IMR-90 (cell line): ENCODE data around the gene TTC3. TPM values are rescaled to one million over a fixed set of nuclear protein-coding genes. Genes with fewer than 3 reads are reported as not detected.

Source experiments
- ATAC-seq: fragments of 200-7000 bp; cut with Tn5 transposase; 2 replicates; pipeline ENCODE4 v1.9.1; 2020; ENCODE audit warnings: low read depth, mild to moderate bottlenecking, moderate library complexity
- BruUV-seq: library from RNA; stranded (reverse); fragments of 400-500 nt; replicated peaks from 2 replicates; lab custom pipeline; 2021; lab: Mats Ljungman, UMichigan
- CTCF ChIA-PET: fragments of 300-600 bp; formaldehyde crosslinking; extraction: SDS; loops from one replicate; lab custom pipeline; 2021; ENCODE audit warnings: antibody characterized with exemption; lab: Yijun Ruan, JAX
- POLR2A ChIA-PET: fragments of 300-600 bp; sonication (Branson Sonifier 250); formaldehyde crosslinking; loops from one replicate; lab custom pipeline; 2022; ENCODE audit warnings: antibody characterized with exemption; ENCODE audit not compliant: unreplicated experiment; lab: Charles Lee
- DNase-seq: peaks from one replicate; pipeline ENCODE4 v3.0.0; 2013
- H2AFZ ChIP-seq: replicated peaks from 2 replicates; pipeline ENCODE3; 2013; ENCODE audit warnings: low read length, mild to moderate bottlenecking; ENCODE audit not compliant: poor library complexity
- H2AK5ac ChIP-seq: 2 replicates; pipeline ENCODE4 v1.6.1; 2013; ENCODE audit warnings: low read depth, low read length, inconsistent platforms
- H2AK9ac ChIP-seq: replicated peaks from 2 replicates; pipeline ENCODE3; 2013; ENCODE audit warnings: mild to moderate bottlenecking, low read depth, low read length, moderate library complexity; ENCODE audit not compliant: poor library complexity
- H2BK120ac ChIP-seq: 2 replicates; pipeline ENCODE4 v1.6.1; 2013; ENCODE audit warnings: low read depth, low read length, inconsistent platforms
- H2BK15ac ChIP-seq: 3 replicates; pipeline ENCODE4 v1.6.1; 2013; ENCODE audit warnings: low read depth, low read length, inconsistent platforms
- H2BK20ac ChIP-seq: 2 replicates; pipeline ENCODE4 v1.6.1; 2013; ENCODE audit warnings: low read depth, mild to moderate bottlenecking, inconsistent platforms, low read length, moderate library complexity
- H2BK5ac ChIP-seq: 2 replicates; pipeline ENCODE4 v1.6.1; 2013; ENCODE audit warnings: mild to moderate bottlenecking, low read depth, low read length, inconsistent platforms; ENCODE audit not compliant: poor library complexity, severe bottlenecking
- H3K14ac ChIP-seq: replicated peaks from 2 replicates; pipeline ENCODE4 v1.6.1; 2013; ENCODE audit warnings: low read depth, low read length, inconsistent platforms
- H3K18ac ChIP-seq: 2 replicates; pipeline ENCODE4 v1.6.1; 2013; ENCODE audit warnings: low read depth, low read length, control low read depth
- H3K23ac ChIP-seq: 2 replicates; pipeline ENCODE4 v1.6.1; 2013; ENCODE audit warnings: low read depth, low read length, inconsistent platforms
- H3K27ac ChIP-seq: 2 replicates; pipeline ENCODE4 v1.5.1; 2013; ENCODE audit warnings: mild to moderate bottlenecking, control low read depth, low read length; ENCODE audit not compliant: insufficient read depth
- H3K27me3 ChIP-seq: 2 replicates; pipeline ENCODE4 v1.6.1; 2013; ENCODE audit warnings: low read length; ENCODE audit not compliant: control insufficient read depth, insufficient read depth
- H3K36me3 ChIP-seq: 2 replicates; pipeline ENCODE4 v1.6.1; 2013; ENCODE audit warnings: low read length, mixed read lengths; ENCODE audit not compliant: control insufficient read depth, insufficient read depth
- H3K4ac ChIP-seq: 2 replicates; pipeline ENCODE4 v1.6.1; 2013; ENCODE audit warnings: low read depth, low read length, inconsistent platforms
- H3K4me1 ChIP-seq: 2 replicates; pipeline ENCODE4 v1.6.1; 2013; ENCODE audit warnings: low read length, mixed read lengths; ENCODE audit not compliant: control insufficient read depth, insufficient read depth
- H3K4me2 ChIP-seq: 2 replicates; pipeline ENCODE4 v1.6.1; 2013; ENCODE audit warnings: low read depth, mild to moderate bottlenecking, control low read depth, low read length, moderate library complexity
- H3K4me3 ChIP-seq: 2 replicates; pipeline ENCODE4 v1.5.1; 2013; ENCODE audit warnings: low read depth, mild to moderate bottlenecking, control low read depth, low read length, moderate library complexity; ENCODE audit not compliant: insufficient read depth
- H3K56ac ChIP-seq: 2 replicates; pipeline ENCODE4 v1.6.1; 2013; ENCODE audit warnings: low read length, inconsistent platforms; ENCODE audit not compliant: insufficient read depth; ENCODE audit errors: extremely low read depth
- H3K79me1 ChIP-seq, 2 experiments: 2 replicates each; pipeline ENCODE4 v1.6.1; 2013; ENCODE audit warnings: low read length in 2 of 2, inconsistent platforms in 1 of 2, low read depth in 1 of 2
- H3K9ac ChIP-seq: 2 replicates; pipeline ENCODE4 v1.6.1; 2013; ENCODE audit warnings: low read depth, low read length, control low read depth
- H3K9me1 ChIP-seq: 2 replicates; pipeline ENCODE4 v1.6.1; 2013; ENCODE audit warnings: low read length, inconsistent platforms; ENCODE audit not compliant: insufficient read depth
- H3K9me3 ChIP-seq: 2 replicates; pipeline ENCODE4 v1.6.1; 2013; ENCODE audit warnings: low read length; ENCODE audit not compliant: control insufficient read depth, insufficient read depth
- H4K20me1 ChIP-seq: 2 replicates; pipeline ENCODE4 v1.6.1; 2013; ENCODE audit warnings: low read length, inconsistent platforms; ENCODE audit not compliant: insufficient read depth
- H4K5ac ChIP-seq: 2 replicates; pipeline ENCODE4 v1.6.1; 2013; ENCODE audit warnings: mild to moderate bottlenecking, low read depth, low read length, control low read depth
- H4K8ac ChIP-seq, 2 experiments: 2 replicates each; pipeline ENCODE4 v1.6.1; 2013; ENCODE audit warnings: low read depth in 2 of 2, low read length in 2 of 2, control low read depth in 1 of 2, inconsistent platforms in 1 of 2
- H4K91ac ChIP-seq: 2 replicates; pipeline ENCODE4 v1.6.1; 2013; ENCODE audit warnings: low read depth, low read length, inconsistent platforms; ENCODE audit not compliant: insufficient read depth
- MXI1 ChIP-seq: IDR thresholded peaks from 2 replicates; pipeline ENCODE4 v1.6.1; 2012; ENCODE audit warnings: low read depth, mild to moderate bottlenecking, low read length, moderate library complexity, borderline replicate concordance
- RFX5 ChIP-seq: IDR thresholded peaks from 2 replicates; pipeline ENCODE4 v1.8.0; 2012; ENCODE audit warnings: low read depth, mild to moderate bottlenecking, low read length, moderate library complexity
- WGBS, 2 experiments: methylation state at CpG; one replicate each; pipeline versions ENCODE4 v1.1.5 to v1.1.7; 2013; ENCODE audit warnings: missing lambda C conversion rate in 2 of 2; ENCODE audit not compliant: insufficient read length in 1 of 2; ENCODE audit errors: extremely low coverage in 2 of 2; 5-methylcytosine and 5-hydroxymethylcytosine counted together
- dilution Hi-C: fragments of 300-500 bp; cut with HindIII; formaldehyde crosslinking; loops from one replicate; pipeline ENCODE4 v1.14.3; 2018; ENCODE audit warnings: low sequenced_read_pairs; ENCODE audit not compliant: unreplicated experiment
- in situ Hi-C: fragments of 300-500 bp; cut with MboI; formaldehyde crosslinking; loops from 3 replicates; pipeline ENCODE4 v1.14.3; 2019; ENCODE audit warnings: low sequenced_read_pairs, inconsistent platforms, mixed read lengths
- intact Hi-C: fragments of 100-400 bp; cut with micrococcal nuclease; formaldehyde crosslinking; loops from 2 replicates; pipeline ENCODE4 v1.10.0; 2022
- polyA plus RNA-seq, 3 experiments: library from polyadenylated mRNA; depleted of rRNA; stranded (reverse); fragments of >200 nt; gene quantifications; 2 replicates each; pipeline ENCODE4 v1.2.3, GENCODE V29; 2012; ENCODE audit warnings: low replicate concordance in 1 of 3
- total RNA-seq: library from RNA; depleted of rRNA; stranded (reverse); fragments of >200 nt; gene quantifications from 2 replicates; pipeline ENCODE4 v1.2.3, GENCODE V29; 2012

The TTC3 gene
- total and polyA plus RNA-seq, 2 of the 4 experiments (the other 2 are of a cell fraction): 96.7 to 293 TPM

DNA sequence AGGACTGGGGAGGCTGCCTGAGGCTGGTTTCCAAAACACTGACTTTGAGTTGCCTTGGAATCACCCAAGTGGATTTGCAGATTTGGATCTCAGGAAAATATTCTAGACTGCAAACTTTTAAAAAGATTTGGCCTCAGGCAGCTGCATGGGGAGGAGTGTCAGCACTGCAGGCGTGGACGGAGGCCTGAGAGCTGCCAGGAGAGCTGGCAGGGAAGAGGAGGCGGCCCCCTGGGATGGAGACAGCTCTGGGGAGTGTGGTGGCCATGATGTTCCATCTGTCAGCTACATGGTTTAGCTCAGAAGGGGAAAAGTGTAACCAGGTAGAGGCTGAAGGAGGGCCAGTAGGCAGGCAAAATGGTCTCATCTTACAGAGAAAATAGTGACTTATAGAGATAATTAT, 122.0 kb downstream of the TTC3 start:
- Histone ChIP-seq H3K56ac (no peak overlapping the region), H2BK20ac (no peak overlapping the region), H3K4me2 (no peak overlapping the region), H3K36me3 (peaks cover 49% of the 10 kb centered on the region), H3K18ac (no peak overlapping the region), H2BK120ac (no peak overlapping the region), H3K79me1 (peaks cover 17 to 37% of the 10 kb centered on the region in 2 experiments), H3K9me1 (peaks cover 14% of the 10 kb centered on the region), H3K4me3 (no peak overlapping the region), H2AFZ (no peak overlapping the region), H3K4me1 (peaks cover 7% of the 10 kb centered on the region), H4K5ac (no peak overlapping the region), H2AK9ac (no peak overlapping the region), H4K20me1 (peaks cover 9% of the 10 kb centered on the region; the same call in 1 of the 2 replicates), H3K9ac (no peak overlapping the region), H3K4ac (no peak overlapping the region), H3K27ac (no peak overlapping the region), H3K9me3 (no peaks in the 10 kb centered on the region), H2AK5ac (no peak overlapping the region), H3K14ac (no peak overlapping the region), H2BK15ac (no peak overlapping the region), H4K8ac (no peak overlapping the region), H2BK5ac (no peak overlapping the region), H3K27me3 (no peaks in the 10 kb centered on the region), H4K91ac (no peak overlapping the region), H3K23ac (no peak overlapping the region)
- TF ChIP-seq RFX5 (no peak), MXI1 (no peak)
- BruUV-seq: no TSS peak
- ChIA-PET POLR2A (no interaction called here), CTCF (no interaction called here)
- DNase-seq (no peak), ATAC-seq (no peak)
- dilution Hi-C loops (no loop called here), intact Hi-C loops (no loop called here), in situ Hi-C loops (no loop called here)
- 100% methylated on average over 1 of the region's 3 CpGs; no CpG with 5 or more reads in 1 of the 2 experiments for WGBS, 2 experiments
